GM20000 (cell line): ENCODE measurements around the gene CFAP58.

Experiments used
- DNase-seq: peaks from one replicate; pipeline ENCODE4 v3.0.0; 2012; ENCODE audit warnings: low spot score
- CTCF ChIP-seq: IDR thresholded peaks from 2 replicates; pipeline ENCODE4 v1.5.1; 2012; ENCODE audit warnings: mild to moderate bottlenecking, control low read depth; ENCODE audit errors: extremely low read depth, missing control alignments

Gene CFAP58

GRCh38 chr10:104488439-104488832 is 134.8 kb downstream of the CFAP58 start:
- TF ChIP-seq CTCF = no peak
- no peak for DNase-seq

- TF ChIP-seq CTCF = no peak
- no peak for DNase-seq
These were observed 138.8 kb downstream of the CFAP58 start for GRCh38 chr10:104492329-104492940.

GRCh38 chr10:104498347-104499081 is 144.9 kb downstream of the CFAP58 start:
- TF ChIP-seq CTCF = no peak
- no peak for DNase-seq

GRCh38 chr10:104501449-104501848 is 147.8 kb downstream of the CFAP58 start:
- DNase-seq = no peak
- TF ChIP-seq CTCF = no peak

GRCh38 chr10:104501864-104502579 is 148.4 kb downstream of the CFAP58 start:
- no peak for DNase-seq
- TF ChIP-seq CTCF = no peak

GRCh38 chr10:104502907-104503306 is 149.3 kb downstream of the CFAP58 start:
- DNase-seq = no peak
- TF ChIP-seq CTCF = no peak
